ENCODE measurements around the gene ATL2.

- TF ChIP-seq CTCF (IDR thresholded peaks at IDR 0.05; ENCODE audit: low read length) (no peak), EZH2 (IDR thresholded peaks at IDR 0.05; ENCODE audit: borderline replicate concordance, low read length) (no peak)
Measured at GRCh38 chr2:38390947-38391346, 13.9 kb upstream of the ATL2 start.
